HG02938 (cell line): Measurements from ENCODE around the gene C1orf50.
"Not testable (repeated sequence)": the region's sequence is repeated elsewhere in the genome, so short reads cannot be mapped to it uniquely, and the experiment has no call there.

Source experiments
- ATAC-seq: cut with Tn5 transposase; IDR thresholded peaks from one replicate; pipeline ENCODE4 v1.9.1; 2021; ENCODE audit warnings: mild to moderate bottlenecking, moderate library complexity; ENCODE audit not compliant: unreplicated experiment

C1orf50 gene

GRCh38 chr1:42797414-42797813 lies 30.4 kb downstream of the C1orf50 start:
- no peak for ATAC-seq

- ATAC-seq: no peak
Measured at GRCh38 chr1:42797979-42798378, 30.9 kb downstream of the C1orf50 start.

DNA sequence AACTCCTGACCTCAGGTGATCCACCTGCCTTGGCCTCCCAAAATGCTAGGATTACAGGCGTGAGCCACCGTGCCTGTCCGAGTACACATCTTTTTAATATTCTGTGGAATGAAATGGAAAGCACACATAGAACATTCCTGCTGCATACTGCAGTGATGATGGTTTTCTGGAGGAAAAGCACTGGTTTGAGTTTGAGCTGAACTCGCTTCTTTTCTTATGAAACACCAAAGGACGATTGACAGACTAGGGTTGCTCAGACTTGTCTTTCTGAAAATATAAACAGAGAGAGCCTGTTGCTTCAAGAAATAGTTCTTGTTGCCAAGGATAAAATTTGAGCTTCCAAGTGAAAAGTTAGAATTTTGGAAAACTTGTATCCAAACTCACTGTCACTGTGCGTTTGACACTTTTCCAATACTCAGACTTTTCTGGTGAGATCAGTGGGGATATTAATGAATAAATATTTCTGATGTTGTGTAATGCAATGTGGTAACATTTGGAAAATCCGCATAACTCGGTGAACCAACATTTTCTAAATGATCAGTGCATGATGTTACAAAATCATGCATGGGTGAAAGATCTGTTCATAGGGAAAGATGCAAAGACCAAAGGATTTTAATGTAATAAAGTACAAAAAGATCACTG lies 34.9 kb downstream of the C1orf50 start:
- no peak for ATAC-seq

GRCh38 chr1:42806171-42806570 lies 39.1 kb downstream of the C1orf50 start:
- ATAC-seq: no peak

- ATAC-seq: no peak
Measured at GRCh38 chr1:42806593-42806992, 39.5 kb downstream of the C1orf50 start.

- no peak for ATAC-seq
Measured at GRCh38 chr1:42807056-42807668, 40.1 kb downstream of the C1orf50 start.

- not testable (repeated sequence) for ATAC-seq
Measured at GRCh38 chr1:42814815-42815214, 47.8 kb downstream of the C1orf50 start.

DNA sequence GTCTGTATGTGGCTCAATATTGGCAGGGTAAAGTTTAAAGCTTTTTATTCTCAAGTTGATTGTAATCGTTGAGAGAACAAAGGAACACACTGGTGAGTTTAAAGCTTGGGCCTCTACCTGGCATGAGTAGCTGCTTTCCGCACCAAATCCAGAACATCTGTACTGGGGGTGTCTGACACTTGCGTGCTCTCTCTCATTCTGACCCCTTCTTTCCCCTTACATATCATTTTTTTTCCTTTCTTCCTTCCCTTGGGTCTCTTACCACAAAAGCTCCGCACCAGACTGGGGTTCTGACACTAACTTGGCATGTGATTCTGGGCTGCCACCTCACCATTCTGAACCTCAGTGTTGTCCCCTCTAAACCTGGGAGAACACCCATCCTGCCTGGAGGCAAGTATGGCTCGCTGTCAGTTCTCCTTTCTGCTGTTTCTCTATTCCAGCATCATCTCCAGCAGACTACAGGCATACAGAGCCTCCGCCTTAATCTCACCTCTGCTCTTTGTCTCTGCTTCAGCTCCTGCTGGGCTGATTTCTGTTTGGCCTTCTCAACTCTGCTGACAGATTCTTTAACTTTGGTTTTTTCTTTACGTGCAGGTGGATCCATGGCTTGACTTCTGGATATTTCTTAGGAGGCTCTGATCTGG lies 49.0 kb downstream of the C1orf50 start:
- no peak for ATAC-seq

- ATAC-seq: peak; percentile 80
Measured at GRCh38 chr1:42816585-42817439, 49.8 kb downstream of the C1orf50 start, which contains the start of the genes ERMAP and SVBP. ERMAP (plus strand) TSS chr1:42817122; CDS start chr1:42830449, 13,327 bp downstream. SVBP (minus strand) TSS chr1:42817397; CDS start chr1:42816544, 853 bp downstream.

GRCh38 chr1:42817440-42817767 lies 50.4 kb downstream of the C1orf50 start:
- no peak for ATAC-seq

DNA sequence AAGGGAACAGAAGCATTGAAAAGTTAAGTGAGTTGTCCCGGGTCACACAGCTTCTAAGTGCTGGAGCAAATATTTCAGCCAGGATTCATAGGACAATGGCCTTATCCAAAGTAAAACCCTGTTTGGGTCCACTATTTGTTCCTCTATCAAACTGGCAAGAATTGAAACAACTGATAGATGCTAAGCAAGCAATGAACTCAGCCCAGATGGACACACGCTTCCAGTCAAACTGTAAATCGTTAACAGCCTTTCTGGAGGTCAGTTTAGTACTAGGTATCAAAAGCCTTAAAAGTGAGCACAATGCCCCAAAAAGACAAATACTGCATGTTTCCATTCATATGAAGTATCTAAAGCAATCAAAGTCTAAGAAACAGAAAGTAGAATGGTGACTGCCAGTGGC lies 50.9 kb downstream of the C1orf50 start:
- no peak for ATAC-seq

- no peak for ATAC-seq
Measured at GRCh38 chr1:42820813-42821212, 53.8 kb downstream of the C1orf50 start.

DNA sequence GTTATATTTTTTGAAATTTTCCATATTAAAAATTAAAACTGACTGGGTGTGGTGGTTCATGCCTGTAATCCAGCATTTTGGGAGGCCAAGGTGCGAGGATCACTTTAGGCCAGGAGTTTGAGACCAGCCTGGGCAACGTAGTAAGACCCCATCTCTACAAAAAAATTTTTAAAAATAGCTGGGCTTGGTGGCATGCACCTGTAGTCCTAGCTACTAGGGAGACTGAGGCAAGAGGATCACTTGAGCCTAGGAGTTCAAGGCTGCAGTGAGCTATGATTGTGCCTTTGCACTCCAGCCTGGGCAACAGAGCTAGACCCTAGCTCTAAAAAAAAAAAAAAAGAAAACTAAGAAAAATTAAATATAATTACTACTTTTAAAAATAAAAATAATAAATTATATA lies 54.6 kb downstream of the C1orf50 start:
- no peak for ATAC-seq

DNA sequence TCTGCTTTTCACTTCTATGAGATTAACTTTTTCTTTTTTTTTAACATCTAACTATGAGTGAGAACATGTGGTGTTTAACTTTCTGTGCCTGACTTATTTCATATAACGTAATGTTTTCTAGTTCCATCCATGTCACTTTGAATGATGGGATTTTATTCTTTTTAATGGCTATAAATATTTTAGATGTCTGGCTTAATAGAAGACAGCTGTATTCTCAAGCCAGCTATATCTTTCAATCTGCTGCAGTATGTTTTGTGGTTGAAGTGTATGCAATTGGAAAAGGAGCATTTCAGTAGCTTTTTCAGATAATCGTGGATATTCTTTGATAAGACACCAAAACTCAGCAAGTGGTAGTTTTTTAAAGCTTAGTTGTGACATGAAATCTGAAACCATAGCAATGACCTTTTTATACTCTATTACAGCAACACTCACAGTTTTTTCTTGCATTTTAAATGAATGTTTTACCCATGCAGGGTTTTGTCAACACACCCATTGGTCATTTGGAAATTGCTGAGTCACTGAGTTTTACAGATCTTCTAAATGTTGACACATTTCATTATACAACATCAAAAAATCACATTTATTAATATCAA lies 55.8 kb downstream of the C1orf50 start:
- no peak for ATAC-seq

DNA sequence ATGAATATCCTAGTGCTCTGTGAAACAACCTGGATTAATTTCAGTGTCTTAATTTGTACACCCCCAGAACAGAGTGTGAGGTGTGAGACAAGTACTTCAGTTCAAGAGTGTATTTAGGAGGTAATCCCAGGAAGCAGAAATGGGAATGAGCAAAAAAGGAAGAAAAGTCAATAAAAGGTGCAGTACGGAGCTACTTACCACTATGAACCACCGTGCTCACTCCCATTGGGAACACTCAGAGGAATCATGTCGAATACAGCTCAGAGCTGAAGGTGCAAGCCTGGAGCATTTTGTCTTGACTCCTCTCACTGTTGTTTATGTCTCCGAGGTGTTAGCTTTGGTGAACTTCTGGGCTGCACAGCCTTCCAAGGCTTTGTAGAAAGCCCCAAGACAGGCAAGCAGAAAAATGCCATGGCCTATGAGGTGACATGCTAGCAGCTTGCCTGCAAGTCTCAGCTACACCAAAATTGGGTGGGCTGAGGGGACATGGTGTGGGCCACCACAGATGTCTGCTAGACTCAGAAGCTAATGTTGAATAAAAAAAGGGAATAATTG lies 57.5 kb downstream of the C1orf50 start:
- ATAC-seq: no peak

DNA sequence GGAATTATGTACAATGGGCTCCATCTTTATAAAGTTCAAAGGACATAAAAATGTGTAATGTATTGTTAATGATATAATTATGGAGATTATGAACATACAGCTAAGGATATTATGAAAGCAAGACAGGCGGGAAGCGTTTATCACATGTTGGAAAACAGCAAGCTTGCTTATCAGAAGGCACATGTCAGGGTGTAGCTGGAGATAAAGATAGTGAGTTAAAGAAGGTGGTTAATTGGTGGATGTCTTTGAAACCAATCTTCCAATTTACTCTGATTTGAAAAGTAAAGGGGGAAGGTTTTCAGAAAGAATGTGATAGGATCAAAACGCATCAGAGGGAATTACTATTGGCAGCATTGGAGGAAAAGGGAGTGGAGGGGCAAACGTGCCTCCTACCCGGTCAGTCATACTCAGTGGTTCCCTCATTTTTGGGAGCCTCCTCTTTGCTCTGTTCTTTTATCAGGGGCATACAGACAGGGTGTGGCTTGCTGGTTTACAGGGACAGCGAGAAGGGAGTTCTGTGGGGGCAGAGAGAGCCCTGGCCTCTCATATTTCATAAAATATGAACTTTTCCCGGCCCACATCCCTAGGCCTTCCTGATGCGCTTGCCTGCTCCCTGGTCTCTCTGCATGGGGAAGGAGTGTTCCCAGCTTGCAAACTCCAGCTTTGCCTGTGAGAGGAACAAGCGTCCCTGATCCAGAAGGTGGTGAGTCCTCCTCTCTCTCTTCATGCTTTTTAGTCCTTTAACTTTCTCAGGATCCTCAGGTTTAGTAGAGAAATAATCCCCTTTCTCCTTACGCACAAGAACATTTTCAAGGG lies 58.2 kb downstream of the C1orf50 start:
- no peak for ATAC-seq
